Spinal cord (tissue), 10 donors: ENCODE data around the gene PAN3. TPM values are rescaled to one million over a fixed set of nuclear protein-coding genes. Genes with fewer than 3 reads are reported as not detected.

Experiments
- DNase-seq, 6 donors: peaks; one replicate each; pipeline versions ENCODE4 v3.0.0 to v3.0.0-alpha.2; 2013 to 2015; ENCODE audit warnings: low spot score in 6 of 6, low read depth in 4 of 6
- H3K27ac ChIP-seq: one replicate; pipeline ENCODE4 v1.5.1; 2013; ENCODE audit warnings: low read depth, low read length, control low read depth
- H3K27me3 ChIP-seq: one replicate; pipeline ENCODE4 v1.6.1; 2013; ENCODE audit warnings: low read length; ENCODE audit not compliant: control insufficient read depth, insufficient read depth
- H3K36me3 ChIP-seq: one replicate; pipeline ENCODE4 v1.6.1; 2013; ENCODE audit warnings: low read length; ENCODE audit not compliant: control insufficient read depth, insufficient read depth
- H3K4me1 ChIP-seq: one replicate; pipeline ENCODE4 v1.6.1; 2013; ENCODE audit warnings: low read length; ENCODE audit not compliant: control insufficient read depth, insufficient read depth
- H3K4me3 ChIP-seq: one replicate; pipeline ENCODE4 v1.5.1; 2013; ENCODE audit warnings: low read depth, low read length, control low read depth
- H3K9me3 ChIP-seq: one replicate; pipeline ENCODE4 v1.6.1; 2013; ENCODE audit warnings: low read length; ENCODE audit not compliant: control insufficient read depth, insufficient read depth
- WGBS: methylation state at CpG from one replicate; pipeline ENCODE4 v1.1.5; 2013; ENCODE audit warnings: missing lambda C conversion rate; ENCODE audit not compliant: insufficient coverage; 5-methylcytosine and 5-hydroxymethylcytosine counted together
- polyA plus RNA-seq, 2 donors: library from polyadenylated mRNA; unstranded; fragments of 120-200 nt; gene quantifications; one replicate each; pipeline ENCODE4 v1.2.1, GENCODE V29; 2013; ENCODE audit not compliant: insufficient read length in 2 of 2
- total RNA-seq, 2 donors: library from RNA; depleted of rRNA in 1 of 2; stranded (reverse); fragments of 120-200 nt in 1 of 2; fragments of >200 nt in 1 of 2; gene quantifications; one replicate each; pipeline versions ENCODE4 v1.2.3 to v1.2.4, GENCODE V29; 2013 to 2014
- donor health status: healthy.

Gene PAN3
- total and polyA plus RNA-seq, 4 donors: 28.8 to 42.3 (median 30.6) TPM

- H3K9me3 ChIP-seq: no peaks in the 10 kb centered on the region
- H3K36me3 ChIP-seq: no peaks in the 10 kb centered on the region
- no peak overlapping the region for H3K4me3 ChIP-seq
- no peaks in the 10 kb centered on the region for H3K4me1 ChIP-seq
- no peak overlapping the region for H3K27ac ChIP-seq
- DNase-seq: no peak
- whole genome bisulfite sequencing: 97% methylated on average over 5 of the region's 5 CpGs
- H3K27me3 ChIP-seq: no peaks in the 10 kb centered on the region
These were observed 65.7 kb downstream of the PAN3 start for GRCh38 chr13:28204043-28204442.

GRCh38 chr13:28204690-28205443 lies 66.5 kb downstream of the PAN3 start:
- H3K4me3 ChIP-seq: no peak overlapping the region
- no peaks in the 10 kb centered on the region for H3K36me3 ChIP-seq
- H3K27me3 ChIP-seq: no peaks in the 10 kb centered on the region
- WGBS: 100% methylated on average over 2 of the region's 5 CpGs
- H3K9me3 ChIP-seq: no peaks in the 10 kb centered on the region
- no peaks in the 10 kb centered on the region for H3K4me1 ChIP-seq
- no peak for DNase-seq
- no peak overlapping the region for H3K27ac ChIP-seq

- no peak overlapping the region for H3K27ac ChIP-seq
- no peaks in the 10 kb centered on the region for H3K27me3 ChIP-seq
- no peak for DNase-seq
- H3K9me3 ChIP-seq: no peaks in the 10 kb centered on the region
- 100% methylated on average over 1 of the region's 4 CpGs for WGBS
- no peaks in the 10 kb centered on the region for H3K36me3 ChIP-seq
- no peaks in the 10 kb centered on the region for H3K4me1 ChIP-seq
- no peak overlapping the region for H3K4me3 ChIP-seq
These were observed 80.3 kb downstream of the PAN3 start for GRCh38 chr13:28218679-28219078.

- no peak overlapping the region for H3K27ac ChIP-seq
- H3K4me3 ChIP-seq: no peak overlapping the region
- no peaks in the 10 kb centered on the region for H3K27me3 ChIP-seq
- WGBS: no CpG with 5 or more reads among the region's 4 CpGs
- no peak for DNase-seq
- no peaks in the 10 kb centered on the region for H3K4me1 ChIP-seq
- H3K36me3 ChIP-seq: no peaks in the 10 kb centered on the region
- H3K9me3 ChIP-seq: no peaks in the 10 kb centered on the region
These were observed 81.2 kb downstream of the PAN3 start for GRCh38 chr13:28219408-28220099.

- Histone ChIP-seq H3K4me1 (no peaks in the 10 kb centered on the region), H3K36me3 (no peaks in the 10 kb centered on the region), H3K9me3 (no peaks in the 10 kb centered on the region), H3K27me3 (no peaks in the 10 kb centered on the region), H3K4me3 (no peak overlapping the region), H3K27ac (no peak overlapping the region)
- no peak for DNase-seq
- WGBS: 92% methylated on average over 2 of the region's 4 CpGs
These were observed 81.8 kb downstream of the PAN3 start for GRCh38 chr13:28220166-28220565.

GRCh38 chr13:28229522-28230411 lies 91.4 kb downstream of the PAN3 start:
- no peak overlapping the region for H3K27ac ChIP-seq
- no peaks in the 10 kb centered on the region for H3K27me3 ChIP-seq
- no peaks in the 10 kb centered on the region for H3K9me3 ChIP-seq
- H3K4me3 ChIP-seq: no peak overlapping the region
- no peaks in the 10 kb centered on the region for H3K36me3 ChIP-seq
- no peaks in the 10 kb centered on the region for H3K4me1 ChIP-seq
- WGBS: 80% methylated on average over 1 of the region's 4 CpGs
- DNase-seq: no peak

- H3K4me3 ChIP-seq: no peak overlapping the region
- no peak for DNase-seq
- H3K4me1 ChIP-seq: no peaks in the 10 kb centered on the region
- no CpG with 5 or more reads among the region's 3 CpGs for WGBS
- no peak overlapping the region for H3K27ac ChIP-seq
- H3K27me3 ChIP-seq: no peaks in the 10 kb centered on the region
- no peaks in the 10 kb centered on the region for H3K36me3 ChIP-seq
- no peaks in the 10 kb centered on the region for H3K9me3 ChIP-seq
These were observed 93.3 kb downstream of the PAN3 start for GRCh38 chr13:28231642-28232041.

- no peak for DNase-seq
- H3K27ac ChIP-seq: no peak overlapping the region
- no peaks in the 10 kb centered on the region for H3K36me3 ChIP-seq
- no peaks in the 10 kb centered on the region for H3K27me3 ChIP-seq
- no peaks in the 10 kb centered on the region for H3K4me1 ChIP-seq
- WGBS: 82% methylated on average over 2 of the region's 2 CpGs
- no peak overlapping the region for H3K4me3 ChIP-seq
- no peaks in the 10 kb centered on the region for H3K9me3 ChIP-seq
These were observed 99.6 kb downstream of the PAN3 start for GRCh38 chr13:28237944-28238343.

- Histone ChIP-seq H3K36me3 (no peaks in the 10 kb centered on the region), H3K27ac (no peak overlapping the region), H3K4me3 (no peak overlapping the region), H3K27me3 (no peaks in the 10 kb centered on the region), H3K9me3 (no peaks in the 10 kb centered on the region), H3K4me1 (no peaks in the 10 kb centered on the region)
- WGBS: no CpG with 5 or more reads among the region's 2 CpGs
- DNase-seq: peak in 1 of 6 donors; percentile 25
These were observed 101.0 kb downstream of the PAN3 start for GRCh38 chr13:28239374-28239773.
